T follicular helper cell (primary cell): ENCODE results near the gene MYRFL.

Experiments used
- DNase-seq: peaks from one replicate; pipeline ENCODE4 v3.0.0-alpha.2; 2020; ENCODE audit warnings: low read depth

The MYRFL gene

GRCh38 chr12:69897744-69898143, 72.7 kb downstream of the MYRFL start:
- DNase-seq: no peak

DNA sequence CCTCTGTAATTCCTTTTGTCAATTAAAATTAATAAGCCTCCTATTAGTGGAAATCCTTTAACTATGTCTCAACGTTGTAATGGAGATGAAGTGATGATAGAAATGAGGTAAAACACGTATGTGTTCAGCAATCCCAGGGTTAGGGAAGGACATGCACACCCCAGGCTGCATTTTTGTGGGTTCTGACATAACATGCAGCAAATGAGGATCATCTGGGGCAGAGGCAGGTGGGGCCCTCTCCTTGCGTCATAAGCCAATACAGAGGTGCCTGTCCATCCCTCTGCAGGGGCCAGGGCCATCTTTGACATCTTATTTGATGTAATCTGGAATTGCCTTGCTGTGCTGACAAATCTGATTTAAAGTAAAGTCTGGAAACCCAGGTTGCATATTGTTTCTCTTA, 73.2 kb downstream of the MYRFL start:
- DNase-seq: no peak

GRCh38 chr12:69900720-69901131, 75.7 kb downstream of the MYRFL start:
- peak; percentile 38 for DNase-seq

DNA sequence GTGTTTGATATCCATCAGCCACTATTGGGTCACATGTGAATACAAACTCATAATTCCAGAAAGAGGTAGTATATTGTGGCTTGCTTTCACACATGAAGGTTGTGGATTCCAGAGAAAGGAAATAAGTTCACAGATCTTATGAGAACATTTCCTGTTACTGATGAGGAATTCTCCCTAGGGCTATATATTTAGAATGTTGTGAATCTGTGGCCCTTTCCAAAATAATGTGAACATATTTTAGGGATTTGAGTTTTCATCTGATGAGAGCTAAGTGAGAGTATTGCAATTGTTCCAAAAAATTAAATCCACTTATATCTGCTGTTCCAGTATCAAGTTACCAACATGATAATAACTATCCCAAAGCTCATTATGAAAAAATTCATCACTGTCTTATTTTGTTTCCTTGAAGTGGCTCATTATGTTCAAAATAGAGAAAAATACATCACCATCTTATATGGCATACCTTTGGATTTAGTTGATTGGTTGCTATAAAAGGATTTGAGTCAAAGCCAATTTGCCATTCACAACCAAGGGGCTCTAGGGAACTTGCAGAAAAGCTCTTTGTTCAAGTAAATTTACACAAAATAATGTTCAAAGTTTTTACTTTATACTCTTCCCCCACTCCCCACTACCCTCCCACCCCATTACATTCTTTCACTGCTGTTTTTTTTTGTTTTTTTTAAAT, 76.3 kb downstream of the MYRFL start:
- DNase-seq: no peak

DNA sequence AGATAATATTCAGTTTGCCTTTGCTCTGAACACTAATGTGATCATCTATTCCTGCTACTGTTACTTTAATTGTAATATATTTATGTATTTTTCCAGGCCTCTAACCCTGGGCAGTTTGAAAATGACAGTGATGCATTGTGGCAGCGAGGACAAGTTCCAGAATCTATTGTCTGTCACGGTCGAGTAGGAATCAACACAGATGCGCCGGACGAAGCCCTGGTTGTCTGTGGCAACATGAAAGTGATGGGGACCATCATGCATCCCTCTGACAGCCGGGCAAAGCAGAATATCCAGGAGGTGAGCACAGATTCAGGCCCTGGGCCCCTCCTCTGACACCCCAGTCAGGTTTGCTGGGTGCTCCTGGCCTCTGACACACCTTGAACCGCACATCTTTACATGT, 78.5 kb downstream of the MYRFL start:
- DNase-seq: no peak

GRCh38 chr12:69904777-69905176, 79.8 kb downstream of the MYRFL start:
- no peak for DNase-seq

- no peak for DNase-seq
Observed at GRCh38 chr12:69905801-69906200, 80.8 kb downstream of the MYRFL start.

GRCh38 chr12:69906411-69907216, 81.6 kb downstream of the MYRFL start:
- no peak for DNase-seq

DNA sequence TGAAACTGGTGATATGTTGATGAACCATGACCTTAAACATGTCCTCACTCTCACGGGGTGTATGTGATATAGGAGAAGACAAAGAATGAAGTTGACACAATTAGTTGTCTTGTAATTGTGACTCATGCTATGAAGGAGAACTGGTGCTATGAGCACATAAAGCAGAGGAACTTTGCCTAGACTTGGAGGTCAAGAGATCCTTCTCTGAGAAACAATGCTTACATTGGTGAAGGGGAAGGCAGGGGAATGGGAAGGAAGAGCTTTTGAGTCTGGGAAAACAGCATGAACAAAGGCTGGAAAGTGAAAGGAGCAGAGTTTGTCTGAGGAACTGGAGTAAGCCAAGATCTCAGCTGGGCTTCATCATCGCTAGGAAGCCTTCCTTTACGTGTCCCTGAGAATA, 83.2 kb downstream of the MYRFL start:
- DNase-seq: no peak

DNA sequence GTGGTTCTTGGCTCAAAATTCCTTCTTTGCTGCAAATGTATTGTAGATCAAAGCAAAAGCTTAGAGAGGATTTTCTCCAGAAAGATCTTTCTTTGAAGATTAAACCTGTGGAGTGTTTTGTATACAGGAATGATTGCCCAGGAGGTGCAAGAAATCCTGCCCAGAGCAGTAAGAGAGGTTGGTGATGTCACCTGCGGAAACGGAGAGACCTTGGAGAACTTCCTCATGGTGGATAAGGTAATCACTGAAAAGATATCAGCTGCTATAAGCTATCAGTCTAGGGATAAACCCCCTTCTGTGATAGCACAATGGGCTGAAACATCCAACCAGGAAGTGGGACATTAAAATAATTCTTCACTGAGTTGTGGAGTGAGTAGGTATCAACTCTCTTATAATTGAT, 85.7 kb downstream of the MYRFL start:
- DNase-seq: no peak

DNA sequence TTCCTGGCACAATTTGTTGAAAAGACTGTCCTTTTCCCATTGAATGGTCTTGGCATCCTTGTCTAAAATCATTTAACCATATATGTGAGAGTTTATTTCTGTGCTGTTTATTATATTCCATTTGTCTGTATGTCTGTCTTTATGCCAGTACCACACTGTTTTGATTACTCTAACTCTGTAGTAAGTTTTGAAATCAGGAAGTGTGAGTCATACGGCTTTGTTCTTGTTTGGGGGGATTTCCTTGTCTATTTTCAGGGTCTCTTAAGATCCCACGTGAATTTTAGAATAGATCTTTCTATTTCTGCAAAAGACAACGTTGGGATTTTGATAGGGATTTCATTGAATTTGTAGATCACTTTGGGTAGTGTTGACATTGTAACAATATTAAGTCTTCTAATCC, 88.5 kb downstream of the MYRFL start:
- no peak for DNase-seq

GRCh38 chr12:69915964-69916363, 90.9 kb downstream of the MYRFL start:
- no peak for DNase-seq

GRCh38 chr12:69916544-69917235, 91.7 kb downstream of the MYRFL start:
- no peak for DNase-seq

GRCh38 chr12:69918287-69918686, 93.3 kb downstream of the MYRFL start:
- no peak for DNase-seq

GRCh38 chr12:69919495-69919894, 94.5 kb downstream of the MYRFL start:
- DNase-seq: no peak

DNA sequence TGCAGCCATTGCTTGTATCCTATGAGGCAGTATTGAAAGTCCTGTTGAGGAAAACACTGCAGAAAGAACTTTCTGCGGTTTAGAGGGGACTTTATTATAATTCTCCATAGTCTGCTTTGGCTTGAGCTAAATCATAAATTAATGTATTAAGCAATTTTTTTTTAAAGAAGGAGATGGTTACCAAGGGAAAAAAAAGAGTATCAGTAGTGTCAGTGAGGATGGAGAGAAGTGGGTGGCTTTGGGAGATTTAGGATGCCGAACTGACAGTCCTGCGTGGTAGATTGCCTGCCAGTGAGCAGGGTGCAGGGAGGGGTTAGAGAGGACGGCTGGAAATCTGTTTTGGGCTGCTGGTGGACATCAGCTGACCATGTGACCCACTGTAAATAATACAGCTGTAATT, 96.8 kb downstream of the MYRFL start:
- no peak for DNase-seq

DNA sequence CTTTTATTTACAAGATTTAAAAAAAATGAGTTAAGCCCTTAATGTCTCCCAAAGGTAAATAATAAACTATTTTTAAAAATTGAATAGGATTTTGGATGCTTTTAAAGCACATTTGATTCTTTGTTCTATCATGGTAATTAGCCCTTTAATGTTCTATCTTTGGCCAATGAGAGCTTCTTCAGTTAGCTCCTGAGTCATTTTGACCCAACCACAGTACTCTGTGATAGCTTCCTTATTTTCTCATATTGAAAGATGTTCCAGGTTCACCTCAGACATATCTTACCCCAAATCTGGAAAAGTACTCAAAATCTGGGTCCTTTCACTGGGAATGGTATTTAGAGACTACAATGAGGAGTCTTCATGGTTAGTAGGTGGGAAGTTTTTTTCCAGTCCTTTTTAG, 98.0 kb downstream of the MYRFL start:
- DNase-seq: no peak

DNA sequence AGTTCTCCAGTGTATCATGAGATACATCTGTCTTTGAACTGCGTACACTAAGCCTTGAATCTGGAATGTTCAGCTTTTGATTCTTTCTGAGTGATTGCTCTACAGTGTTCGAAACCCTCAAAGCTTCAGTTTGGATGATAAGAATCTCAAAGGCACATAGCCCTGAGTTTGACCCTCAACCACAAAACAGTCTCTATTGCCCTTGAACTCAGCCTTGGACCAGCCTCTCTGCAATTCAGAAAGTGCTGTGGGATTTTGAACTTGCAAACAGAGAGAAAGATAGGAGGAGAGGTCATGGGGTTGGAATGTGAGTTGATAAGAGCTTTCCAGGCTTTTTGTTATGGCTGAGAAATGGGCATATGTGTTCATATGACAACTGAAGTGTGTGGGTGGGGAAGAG, 100.3 kb downstream of the MYRFL start:
- DNase-seq: no peak

DNA sequence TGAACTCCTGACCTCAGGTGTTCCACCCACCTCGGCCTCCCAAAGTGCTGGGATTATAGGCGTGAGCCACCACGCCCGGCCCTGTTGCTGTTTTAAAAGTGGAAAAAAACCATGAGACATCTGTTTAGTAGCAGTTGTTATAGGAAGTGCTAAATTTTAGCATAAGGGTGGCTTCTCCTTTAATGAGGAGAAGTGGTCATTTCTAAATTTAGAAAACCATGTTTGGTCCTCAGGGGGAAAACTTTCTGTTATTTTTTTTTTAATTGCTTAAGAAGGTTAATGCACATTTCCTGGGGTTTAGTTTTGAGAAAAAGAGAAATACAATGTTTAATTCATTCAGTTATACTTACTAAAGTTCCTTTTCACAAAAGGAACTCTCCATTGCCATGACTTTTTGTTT, 102.1 kb downstream of the MYRFL start:
- DNase-seq: no peak

GRCh38 chr12:69929125-69929524, 104.1 kb downstream of the MYRFL start:
- DNase-seq: no peak

GRCh38 chr12:69929531-69929930, 104.5 kb downstream of the MYRFL start:
- no peak for DNase-seq

- no peak for DNase-seq
Observed at GRCh38 chr12:69931569-69931968, 106.5 kb downstream of the MYRFL start.

DNA sequence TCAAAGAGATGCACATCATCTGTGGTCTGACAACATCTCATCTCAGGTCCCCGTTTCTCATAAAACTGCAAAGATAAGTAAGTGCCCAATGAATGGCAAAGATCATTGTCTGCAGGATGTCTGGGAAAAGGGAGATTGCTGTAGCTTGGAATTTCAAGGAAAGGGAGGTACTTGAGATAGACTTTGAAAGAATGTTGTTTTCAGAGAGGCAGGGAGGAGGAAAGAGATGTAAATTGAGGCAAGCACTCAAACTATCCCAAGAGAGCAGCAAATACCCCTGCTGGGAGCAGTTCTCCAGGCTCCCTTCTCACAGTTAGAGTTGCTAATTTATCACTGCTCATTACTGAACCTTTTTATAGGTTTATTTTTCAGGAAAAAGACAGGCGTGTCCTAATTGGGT, 107.1 kb downstream of the MYRFL start:
- no peak for DNase-seq
